HG03135 (cell line): ENCODE results near the gene KRT16.
"Not testable (repeated sequence)": the region's sequence is repeated elsewhere in the genome, so short reads cannot be mapped to it uniquely, and the experiment has no call there.

ENCODE experiments used
- ATAC-seq: cut with Tn5 transposase; IDR thresholded peaks from one replicate; pipeline ENCODE4 v1.9.1; 2021; ENCODE audit warnings: mild to moderate bottlenecking, moderate library complexity; ENCODE audit not compliant: unreplicated experiment

The KRT16 gene

DNA sequence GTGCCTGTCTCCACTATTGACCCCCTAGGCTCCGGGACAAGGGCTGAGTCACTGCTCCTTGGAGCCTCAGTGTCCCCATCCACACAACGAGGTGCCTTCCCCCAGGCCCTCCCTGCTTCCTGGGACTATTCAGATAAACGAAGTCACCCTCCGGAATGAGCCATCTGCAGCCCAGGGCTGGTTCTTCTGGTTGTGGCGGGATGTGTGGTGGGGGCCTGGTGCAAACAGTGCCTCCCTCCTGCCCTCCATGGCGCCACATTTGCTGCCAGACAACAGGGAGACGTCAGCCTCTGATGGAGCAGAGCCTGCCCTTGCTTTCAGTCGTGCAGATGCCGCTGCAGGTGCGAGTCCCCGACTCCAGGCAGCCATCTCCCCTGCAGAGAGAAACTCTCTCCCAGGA lies 5.1 kb upstream of the KRT16 start:
- no peak for ATAC-seq

DNA sequence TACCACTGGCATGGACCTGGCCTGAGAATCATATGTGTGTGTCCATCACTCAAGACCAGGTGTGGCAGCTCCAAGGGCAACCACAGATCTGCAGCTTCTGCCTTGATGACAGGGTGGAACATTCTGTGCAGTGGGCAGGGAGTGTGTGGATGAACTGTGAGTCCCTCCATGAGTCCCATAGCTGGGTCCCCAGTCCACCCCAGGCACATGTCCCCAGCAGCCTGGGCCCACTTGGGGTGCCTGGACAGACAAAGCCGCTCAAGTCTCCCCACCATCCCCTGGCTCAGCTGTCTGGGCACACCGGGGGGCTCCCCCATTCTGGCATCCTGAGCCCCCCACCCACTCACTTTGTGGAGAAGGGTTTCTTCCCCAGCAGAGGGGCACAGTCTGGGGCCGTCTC lies 4.6 kb upstream of the KRT16 start:
- no peak for ATAC-seq

DNA sequence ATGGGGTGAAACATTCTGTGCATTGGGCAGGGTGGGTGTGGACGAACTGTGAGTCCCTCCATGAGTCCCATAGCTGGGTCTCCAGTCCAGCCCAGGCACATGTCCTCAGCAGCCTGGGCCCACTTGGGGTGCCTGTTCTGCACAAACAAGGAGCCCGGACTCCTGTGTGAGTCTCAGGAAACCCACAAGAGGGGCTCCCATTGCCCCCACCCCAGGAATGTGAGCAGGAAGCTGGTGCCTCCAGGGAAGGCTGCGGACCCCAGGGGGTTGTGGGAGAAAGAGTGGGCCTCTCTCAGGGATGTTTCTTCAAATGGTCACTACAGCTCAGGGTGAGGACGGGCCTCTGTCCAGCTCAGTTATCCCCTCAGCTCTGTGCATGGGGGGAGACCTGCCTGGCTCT lies 3.9 kb upstream of the KRT16 start:
- not testable (repeated sequence) for ATAC-seq

DNA sequence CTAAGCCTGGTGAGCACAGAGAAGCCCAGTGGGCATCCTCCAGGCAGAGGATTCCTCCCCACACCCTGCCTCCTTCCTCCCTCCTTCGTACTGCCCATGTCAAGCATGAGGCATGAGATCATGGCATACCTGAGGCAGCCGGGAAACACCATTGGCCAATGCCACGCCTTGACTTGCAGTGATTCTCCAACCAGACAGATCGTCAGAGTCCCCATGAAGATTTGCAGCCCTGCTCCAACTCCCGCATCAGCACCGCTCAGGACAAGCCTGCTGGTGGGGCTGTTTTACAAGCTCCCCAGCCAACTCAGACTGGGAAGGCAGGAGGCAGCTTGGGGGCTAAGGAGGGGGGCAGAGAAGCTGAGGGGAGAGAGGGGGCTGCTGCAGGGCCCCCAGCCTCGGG lies 2.9 kb upstream of the KRT16 start:
- ATAC-seq = no peak

DNA sequence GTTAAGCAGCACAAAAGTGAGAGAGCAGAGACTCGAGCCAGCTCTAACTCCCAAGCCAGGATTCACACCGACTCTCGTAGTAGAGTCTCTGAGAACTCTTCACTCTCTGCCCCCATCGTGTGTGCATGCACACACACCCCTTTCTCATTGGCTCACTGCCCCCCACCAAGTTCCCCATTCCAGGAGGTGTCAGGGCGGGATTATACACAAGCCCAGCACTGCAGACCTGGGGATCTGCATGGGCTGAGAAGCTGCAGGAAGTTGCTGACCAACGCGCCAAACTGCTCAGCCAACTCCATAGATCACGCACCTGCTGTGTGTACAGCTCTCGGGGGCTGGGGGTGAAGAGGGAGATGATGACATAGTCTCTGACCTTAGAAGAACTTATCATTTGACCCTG lies 2.2 kb upstream of the KRT16 start:
- ATAC-seq = not testable (repeated sequence)

- ATAC-seq = no peak
Observed at GRCh38 chr17:41614098-41614497, 1.5 kb upstream of the KRT16 start.

- ATAC-seq = no peak
Observed at GRCh38 chr17:41613277-41614082, 913 bp upstream of the KRT16 start.

- no peak for ATAC-seq
Observed at GRCh38 chr17:41610965-41611640, 1.5 kb downstream of the KRT16 start.

- not testable (repeated sequence) for ATAC-seq
Observed at GRCh38 chr17:41610061-41610517, 2.5 kb downstream of the KRT16 start.

GRCh38 chr17:41606930-41607329 lies 5.6 kb downstream of the KRT16 start:
- not testable (repeated sequence) for ATAC-seq

DNA sequence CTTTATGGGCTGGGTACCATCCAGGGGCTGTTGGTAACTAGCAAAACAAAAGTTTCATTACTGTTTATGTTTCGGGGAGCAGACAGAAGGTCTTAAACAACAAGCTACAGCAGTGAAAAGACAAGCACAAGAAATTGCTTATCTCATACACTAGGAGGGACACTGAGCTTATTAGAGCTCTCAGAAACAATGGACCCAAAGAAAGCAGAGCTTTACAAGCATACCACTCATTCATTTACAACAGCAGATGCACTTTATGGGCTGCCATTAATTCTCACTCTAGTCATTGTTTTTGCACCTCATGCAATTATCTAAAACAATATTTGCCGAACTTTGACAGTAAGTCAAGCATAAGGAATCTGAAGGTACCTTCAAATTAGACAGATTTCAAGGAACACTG lies 10.0 kb downstream of the KRT16 start:
- no peak for ATAC-seq

GRCh38 chr17:41600318-41600717 lies 12.2 kb downstream of the KRT16 start:
- no peak for ATAC-seq

DNA sequence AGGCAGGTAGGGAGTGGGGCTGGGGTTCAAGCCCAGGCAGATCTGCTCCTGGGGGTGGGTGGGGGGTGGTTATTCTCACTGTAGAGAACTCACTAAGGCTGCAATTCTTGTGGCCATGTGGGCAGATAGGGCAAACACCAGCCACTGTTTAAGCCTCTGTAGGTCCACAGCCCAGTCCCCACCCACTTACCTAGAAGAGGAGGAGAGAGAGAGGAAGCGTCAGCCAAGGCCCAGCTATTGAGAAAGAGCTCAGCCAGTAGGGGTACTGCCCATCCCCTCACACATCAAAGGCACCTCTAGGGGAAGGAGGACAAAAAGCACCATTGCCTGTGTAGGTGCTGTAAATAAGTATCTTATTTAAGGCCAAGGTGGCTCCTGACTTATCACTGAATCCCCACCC lies 12.9 kb downstream of the KRT16 start:
- no peak for ATAC-seq

- no peak for ATAC-seq
Observed at GRCh38 chr17:41595585-41595984, 17.0 kb downstream of the KRT16 start.

DNA sequence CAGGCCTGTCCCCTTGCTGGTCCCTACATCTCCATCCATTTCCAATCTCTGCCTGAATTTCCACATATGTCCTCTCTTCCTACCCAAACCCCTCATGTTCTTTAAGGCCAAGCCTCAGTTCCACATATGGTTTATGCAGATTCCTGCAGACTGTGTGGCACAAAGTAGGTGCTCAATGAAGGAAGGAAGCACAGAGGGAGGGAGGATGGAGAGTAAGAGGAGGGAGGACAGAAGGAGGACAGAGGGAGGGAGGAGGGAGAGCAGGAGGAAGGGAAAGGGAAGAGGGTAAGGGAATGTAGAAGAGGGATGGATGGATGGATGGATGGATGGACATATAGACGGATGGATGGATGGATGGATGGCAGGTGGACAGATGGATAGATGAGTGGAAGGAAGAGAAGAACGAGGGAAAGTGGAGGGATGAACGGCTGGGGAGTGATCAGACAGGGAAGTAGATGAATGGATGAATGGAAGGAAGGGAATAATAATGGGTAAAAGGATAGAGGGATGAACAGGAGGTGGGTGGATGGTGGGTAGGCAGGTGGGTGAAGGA lies 18.1 kb downstream of the KRT16 start:
- ATAC-seq = no peak

GRCh38 chr17:41593306-41593981 lies 19.1 kb downstream of the KRT16 start:
- ATAC-seq = no peak

DNA sequence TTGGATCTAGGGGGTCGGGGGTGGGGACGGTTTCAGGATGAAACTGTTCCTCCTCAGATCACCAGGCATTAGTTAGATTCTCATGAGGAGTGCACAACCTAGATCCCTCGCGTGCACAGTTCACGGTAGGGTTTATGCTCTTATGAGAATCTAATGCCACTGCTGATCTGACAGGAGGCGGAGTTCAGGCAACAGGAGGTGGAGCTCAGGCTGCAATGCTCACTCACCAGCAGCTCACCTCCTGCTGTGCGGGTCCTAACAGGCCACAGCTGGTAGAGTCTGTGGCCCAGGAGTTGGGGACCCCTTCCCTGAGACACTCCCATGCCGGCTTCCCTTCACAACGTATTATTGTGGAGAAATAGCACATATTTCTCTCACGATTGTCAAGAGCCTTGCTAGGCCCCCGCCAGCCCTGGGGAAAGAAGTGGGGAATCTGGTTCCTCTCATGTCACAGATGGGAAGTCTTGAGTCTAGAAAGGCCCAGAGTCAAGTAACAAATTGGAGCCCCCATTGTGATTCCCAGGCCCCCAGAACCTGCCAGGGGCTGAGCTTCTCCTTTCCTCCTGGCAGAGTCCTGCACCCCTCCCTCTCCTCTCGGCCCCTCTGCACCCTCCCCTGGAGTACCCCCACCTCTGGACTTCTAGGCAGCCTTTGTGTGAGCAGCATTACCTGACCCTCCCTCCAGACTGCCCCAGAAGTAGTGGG lies 19.8 kb downstream of the KRT16 start:
- no peak for ATAC-seq

DNA sequence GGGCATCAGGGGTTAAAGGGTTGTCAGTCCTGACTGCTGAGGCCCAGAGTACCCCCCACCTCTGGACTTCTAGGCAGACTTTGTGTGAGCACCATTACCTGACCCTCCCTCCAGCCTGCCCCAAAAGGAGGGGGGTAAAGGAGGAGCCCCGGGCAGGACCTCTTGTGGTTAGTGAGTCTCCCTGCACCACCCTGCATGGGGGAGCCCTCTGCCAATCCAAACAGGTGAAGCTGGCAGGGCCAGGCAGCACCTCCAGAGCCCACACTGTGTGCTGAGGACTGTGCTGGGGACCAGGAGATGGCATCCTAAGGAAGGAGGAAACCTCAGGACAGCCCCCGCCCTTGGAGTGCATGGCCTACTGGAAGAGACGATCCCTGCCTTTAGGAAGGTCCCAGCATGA lies 23.3 kb downstream of the KRT16 start:
- no peak for ATAC-seq

GRCh38 chr17:41588126-41588810 lies 24.3 kb downstream of the KRT16 start:
- no peak for ATAC-seq

DNA sequence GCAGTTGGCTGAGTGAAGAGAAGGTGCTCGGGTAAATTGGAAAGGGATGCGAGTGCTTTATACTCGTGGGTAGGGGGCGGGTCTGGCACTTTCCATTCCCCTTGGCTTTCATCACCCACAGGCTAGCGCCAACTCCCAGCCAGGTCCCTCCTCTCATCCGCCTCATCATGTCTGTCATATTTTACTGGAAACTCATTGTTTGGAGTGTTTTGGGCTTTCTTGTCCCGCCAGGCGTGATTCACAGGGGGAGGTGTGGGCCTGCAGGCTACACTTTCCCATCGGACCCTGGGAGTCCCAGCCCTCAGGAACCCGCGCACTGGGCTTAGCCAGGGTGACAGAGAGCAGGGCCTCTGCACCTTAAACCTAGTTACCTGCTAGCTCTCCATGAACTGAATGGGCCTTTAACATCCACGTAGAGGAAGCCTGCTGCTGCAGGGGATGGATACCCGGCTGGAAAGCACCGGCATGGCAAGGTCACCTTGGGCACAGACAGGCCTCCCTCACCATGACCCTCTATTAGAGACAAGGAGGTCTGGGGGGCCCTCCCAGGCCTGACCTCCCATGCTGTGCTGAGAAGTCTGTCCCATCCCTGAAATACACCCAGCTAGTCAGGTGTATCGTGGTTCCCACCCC lies 25.6 kb downstream of the KRT16 start, which contains the start of gene KRT14:
TSS of gene KRT14 (minus strand) at position 33 of the 633 bp plus-strand sequence. CDS start 61 bp downstream, outside the sequence.
- ATAC-seq = no peak
